Fibroblast of lung (primary cell): ENCODE results near the gene FAM167B.

Experiments used
- CTCF ChIP-seq, 2 donors: IDR thresholded peaks in 1 of 2; conservative IDR thresholded peaks in 1 of 2; 1 replicate in 1 of 2; 2 replicates in 1 of 2; pipeline ENCODE4 v1.5.1; 2011 to 2012; ENCODE audit warnings: low read length in 2 of 2, control low read depth in 1 of 2, inconsistent platforms in 1 of 2, low read depth in 1 of 2, mild to moderate bottlenecking in 1 of 2
- EZH2 ChIP-seq: IDR thresholded peaks from 2 replicates; pipeline ENCODE4 v1.5.1; 2012; ENCODE audit warnings: low read length, control low read depth, mild to moderate bottlenecking; ENCODE audit errors: missing control alignments

- TF ChIP-seq CTCF (conservative IDR thresholded peaks at IDR 0.05 in 1 of 2, IDR thresholded peaks at IDR 0.05 in 1 of 2; ENCODE audit: low read depth in 1 of 2, low read length in 2 of 2) (no peak), EZH2 (no peak)
These were observed 22.7 kb upstream of the FAM167B start for GRCh38 chr1:32224285-32224684.
